ENCODE measurements around the gene KCNE3. TPM values are rescaled to one million over a fixed set of nuclear protein-coding genes. Genes with fewer than 3 reads are reported as not detected.

KCNE3 gene
- polyA plus RNA-seq, 1 experiment: 1.0 TPM

DNA sequence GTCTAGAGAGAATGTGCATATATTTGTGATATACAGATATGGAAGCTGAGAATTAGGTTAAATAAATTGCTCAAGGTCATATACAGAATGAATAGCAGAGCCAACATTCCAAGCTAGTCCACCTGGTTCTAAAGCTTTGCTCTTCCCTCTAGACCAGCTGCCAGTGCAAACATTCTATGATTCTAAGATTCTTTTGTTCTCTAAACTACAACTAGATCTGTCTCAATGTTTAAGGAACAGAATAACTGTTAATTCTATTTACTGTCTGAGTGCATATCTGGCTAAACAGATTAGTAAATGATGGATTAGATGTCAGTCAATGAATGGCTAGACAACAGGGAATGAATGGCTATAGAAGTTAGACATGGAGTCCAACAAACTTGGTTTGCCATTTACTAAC lies 19.6 kb downstream of the KCNE3 start:
- no peak for DNase-seq (ENCODE audit: low read depth, low spot score)
- Histone ChIP-seq H3K27me3 (ENCODE audit: control insufficient read depth, insufficient read depth, low read length) (peaks cover 5% of the 10 kb centered on the region), H3K9me3 (ENCODE audit: control insufficient read depth, insufficient read depth, low read length) (no peaks in the 10 kb centered on the region), H3K27ac (ENCODE audit: low read depth, low read length) (no peak overlapping the region), H3K4me3 (ENCODE audit: low read depth, low read length) (no peak overlapping the region)
- TF ChIP-seq CTCF (IDR thresholded peaks at IDR 0.05; ENCODE audit: low read depth, low read length): no peak
- ChIA-PET POLR2A (no interaction called here), CTCF (interaction anchor here (1.1 to 8.9 kb wide), 6 partner anchors 9 to 194 kb away, joined by 5 to 172 read pairs (median 12); partner anchors contain the start of gene PGM2L1)

GRCh38 chr11:74446532-74446938 lies 20.8 kb downstream of the KCNE3 start:
- Histone ChIP-seq H3K27ac (ENCODE audit: low read depth, low read length) (no peak overlapping the region), H3K9me3 (ENCODE audit: control insufficient read depth, insufficient read depth, low read length) (no peaks in the 10 kb centered on the region), H3K4me3 (ENCODE audit: low read depth, low read length) (no peak overlapping the region), H3K27me3 (ENCODE audit: control insufficient read depth, insufficient read depth, low read length) (peaks cover 5% of the 10 kb centered on the region)
- no peak for DNase-seq (ENCODE audit: low read depth, low spot score)
- no peak for TF ChIP-seq CTCF (IDR thresholded peaks at IDR 0.05; ENCODE audit: low read depth, low read length)
- CTCF ChIA-PET: interaction anchor here (0.9 to 8.9 kb wide), 4 partner anchors 26 to 193 kb away, joined by 3 to 172 read pairs (median 7); no protein-coding TSS in a partner anchor
- POLR2A ChIA-PET: no interaction called here

- no peak overlapping the region for H3K27ac ChIP-seq (ENCODE audit: low read depth, low read length)
- no peaks in the 10 kb centered on the region for H3K9me3 ChIP-seq (ENCODE audit: control insufficient read depth, insufficient read depth, low read length)
- no peak overlapping the region for H3K4me3 ChIP-seq (ENCODE audit: low read depth, low read length)
- TF ChIP-seq CTCF (IDR thresholded peaks at IDR 0.05; ENCODE audit: low read depth, low read length): no peak
- ChIA-PET CTCF (interaction anchor here (1.3 to 3.7 kb wide), 4 partner anchors 8 to 188 kb away, joined by 4 to 27 read pairs (median 8); no protein-coding TSS in a partner anchor), POLR2A (no interaction called here)
- no peak for DNase-seq (ENCODE audit: low read depth, low spot score)
- peaks cover 2% of the 10 kb centered on the region for H3K27me3 ChIP-seq (ENCODE audit: control insufficient read depth, insufficient read depth, low read length)
Observed at GRCh38 chr11:74444173-74444826, 23.0 kb downstream of the KCNE3 start.

DNA sequence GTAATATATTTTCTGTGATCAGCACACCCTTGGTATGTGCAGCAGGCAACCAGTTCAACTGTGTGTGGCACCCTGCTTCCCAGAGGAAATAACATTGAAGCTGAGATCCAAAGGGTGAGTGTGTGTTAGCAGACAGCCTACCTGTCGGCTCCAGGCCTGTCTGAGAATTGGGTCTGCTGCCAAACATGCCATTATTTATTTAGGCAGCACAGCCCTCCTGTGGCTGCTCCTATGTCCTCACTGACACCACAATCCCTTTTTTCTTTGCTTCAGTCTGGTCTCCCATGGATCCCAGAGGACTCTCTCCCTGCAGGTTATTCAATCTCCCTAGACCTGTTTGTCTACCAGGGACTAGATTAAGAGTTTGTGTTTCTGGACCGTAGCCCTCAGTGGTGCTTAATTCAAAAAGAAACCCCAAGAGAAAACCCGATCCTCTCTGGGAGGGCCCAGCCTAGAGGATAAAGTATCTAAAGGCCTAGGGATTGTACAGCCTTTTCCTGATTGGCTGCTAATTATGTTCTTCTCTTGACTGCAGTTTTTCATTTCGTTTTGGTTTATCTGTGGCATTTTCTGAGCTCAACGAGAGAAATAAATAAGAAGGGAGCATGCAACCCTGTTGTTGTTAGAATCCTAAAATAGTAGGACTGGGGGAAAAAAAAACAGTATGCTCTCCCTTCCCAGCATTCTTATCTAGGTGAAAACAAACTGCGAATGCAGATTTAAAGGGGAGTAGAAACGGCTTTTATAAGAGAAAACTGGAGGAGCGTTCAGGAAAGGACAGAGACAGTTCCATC lies 24.1 kb downstream of the KCNE3 start:
- ChIA-PET CTCF (interaction anchor here (1.0 to 3.7 kb wide), 6 partner anchors 9 to 187 kb away, joined by 3 to 27 read pairs (median 6); no protein-coding TSS in a partner anchor), POLR2A (no interaction called here)
- no peaks in the 10 kb centered on the region for H3K9me3 ChIP-seq (ENCODE audit: control insufficient read depth, insufficient read depth, low read length)
- H3K4me3 ChIP-seq (ENCODE audit: low read depth, low read length): no peak overlapping the region
- no peak for DNase-seq (ENCODE audit: low read depth, low spot score)
- H3K27ac ChIP-seq (ENCODE audit: low read depth, low read length): no peak overlapping the region
- H3K27me3 ChIP-seq (ENCODE audit: control insufficient read depth, insufficient read depth, low read length): peaks cover 2% of the 10 kb centered on the region
- TF ChIP-seq CTCF (IDR thresholded peaks at IDR 0.05; ENCODE audit: low read depth, low read length): no peak

GRCh38 chr11:74442636-74443035 lies 24.7 kb downstream of the KCNE3 start:
- no peak overlapping the region for H3K27ac ChIP-seq (ENCODE audit: low read depth, low read length)
- peaks cover 2% of the 10 kb centered on the region for H3K27me3 ChIP-seq (ENCODE audit: control insufficient read depth, insufficient read depth, low read length)
- no peak for DNase-seq (ENCODE audit: low read depth, low spot score)
- CTCF ChIA-PET: interaction anchor here (1.0 to 3.7 kb wide), 4 partner anchors 10 to 187 kb away, joined by 3 to 27 read pairs (median 6); no protein-coding TSS in a partner anchor
- H3K9me3 ChIP-seq (ENCODE audit: control insufficient read depth, insufficient read depth, low read length): no peaks in the 10 kb centered on the region
- no peak overlapping the region for H3K4me3 ChIP-seq (ENCODE audit: low read depth, low read length)
- TF ChIP-seq CTCF (IDR thresholded peaks at IDR 0.05; ENCODE audit: low read depth, low read length): no peak
- POLR2A ChIA-PET: no interaction called here
